AG09319 (cell line): Measurements from ENCODE around the gene PRDM5.

Experiments
- DNase-seq: peaks from one replicate; pipeline ENCODE4 v3.0.0-alpha.2; 2010; ENCODE audit warnings: low read depth; ENCODE audit errors: extremely low read depth
- TF ChIP-seq, protein P1 (sequence below): IDR thresholded peaks from 2 replicates; pipeline ENCODE4 v1.5.1; 2011; ENCODE audit warnings: low read depth, mild to moderate bottlenecking, inconsistent platforms, low read length, moderate library complexity

PRDM5 gene

DNA sequence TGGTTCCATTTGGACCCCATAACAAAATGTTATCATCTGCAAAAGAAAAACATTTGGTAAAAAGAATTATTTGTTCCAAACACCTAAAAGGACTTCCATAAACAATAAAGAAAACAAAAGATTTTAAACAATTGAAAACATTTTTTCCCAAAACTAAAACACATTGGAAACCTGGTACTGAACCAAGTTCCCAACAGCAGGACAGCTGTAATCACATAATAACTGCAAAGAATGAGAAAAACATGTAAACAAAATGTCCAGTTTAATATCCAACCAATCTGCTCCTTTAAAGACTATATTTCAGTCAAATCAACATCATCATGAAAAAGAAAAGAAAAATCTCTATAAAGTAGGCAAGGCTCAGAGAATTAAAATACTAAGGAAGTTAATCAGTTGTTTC lies 36.3 kb downstream of the PRDM5 start:
- TF ChIP-seq, protein P1, sequence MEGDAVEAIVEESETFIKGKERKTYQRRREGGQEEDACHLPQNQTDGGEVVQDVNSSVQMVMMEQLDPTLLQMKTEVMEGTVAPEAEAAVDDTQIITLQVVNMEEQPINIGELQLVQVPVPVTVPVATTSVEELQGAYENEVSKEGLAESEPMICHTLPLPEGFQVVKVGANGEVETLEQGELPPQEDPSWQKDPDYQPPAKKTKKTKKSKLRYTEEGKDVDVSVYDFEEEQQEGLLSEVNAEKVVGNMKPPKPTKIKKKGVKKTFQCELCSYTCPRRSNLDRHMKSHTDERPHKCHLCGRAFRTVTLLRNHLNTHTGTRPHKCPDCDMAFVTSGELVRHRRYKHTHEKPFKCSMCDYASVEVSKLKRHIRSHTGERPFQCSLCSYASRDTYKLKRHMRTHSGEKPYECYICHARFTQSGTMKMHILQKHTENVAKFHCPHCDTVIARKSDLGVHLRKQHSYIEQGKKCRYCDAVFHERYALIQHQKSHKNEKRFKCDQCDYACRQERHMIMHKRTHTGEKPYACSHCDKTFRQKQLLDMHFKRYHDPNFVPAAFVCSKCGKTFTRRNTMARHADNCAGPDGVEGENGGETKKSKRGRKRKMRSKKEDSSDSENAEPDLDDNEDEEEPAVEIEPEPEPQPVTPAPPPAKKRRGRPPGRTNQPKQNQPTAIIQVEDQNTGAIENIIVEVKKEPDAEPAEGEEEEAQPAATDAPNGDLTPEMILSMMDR = no peak
- DNase-seq = peak; percentile 24

DNA sequence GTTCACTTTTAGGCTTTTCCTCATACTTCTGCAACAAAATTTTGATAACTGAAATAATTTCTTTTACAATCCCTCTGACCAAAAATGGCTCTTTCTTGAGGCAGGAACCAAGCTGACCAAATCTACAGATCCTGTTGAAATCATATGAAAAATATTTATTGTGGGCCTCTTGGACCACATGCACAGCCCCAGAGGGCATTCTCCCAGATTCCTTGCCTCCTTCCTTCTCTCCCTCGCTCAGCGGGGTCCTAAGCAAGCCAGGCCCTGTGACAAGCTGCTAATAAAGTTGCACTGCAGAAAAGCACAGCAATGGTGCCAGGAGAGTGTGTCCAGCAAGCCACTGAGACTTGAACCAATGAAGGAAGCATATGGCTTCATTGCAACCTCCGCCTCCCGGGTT lies 40.7 kb downstream of the PRDM5 start:
- DNase-seq = no peak
- TF ChIP-seq, protein P1 = no peak

DNA sequence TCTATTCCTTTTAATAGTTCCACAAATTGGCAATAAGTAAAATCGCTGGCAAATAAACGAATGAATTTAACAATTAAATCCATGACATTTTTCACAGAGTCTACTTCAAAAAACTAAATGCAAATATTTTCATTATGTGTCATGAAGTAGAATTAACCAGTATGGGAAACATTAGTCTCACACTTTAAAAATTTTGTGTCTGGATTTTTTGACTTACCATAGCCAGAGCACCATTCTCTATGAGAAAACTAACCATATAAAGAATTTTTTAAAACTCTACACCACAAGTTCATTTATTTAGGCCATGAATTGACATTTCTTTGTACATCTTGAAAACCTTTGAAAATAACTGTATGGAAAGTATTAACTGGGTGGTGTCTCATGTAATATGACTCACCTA lies 41.2 kb downstream of the PRDM5 start:
- no peak for DNase-seq
- TF ChIP-seq, protein P1 = no peak

DNA sequence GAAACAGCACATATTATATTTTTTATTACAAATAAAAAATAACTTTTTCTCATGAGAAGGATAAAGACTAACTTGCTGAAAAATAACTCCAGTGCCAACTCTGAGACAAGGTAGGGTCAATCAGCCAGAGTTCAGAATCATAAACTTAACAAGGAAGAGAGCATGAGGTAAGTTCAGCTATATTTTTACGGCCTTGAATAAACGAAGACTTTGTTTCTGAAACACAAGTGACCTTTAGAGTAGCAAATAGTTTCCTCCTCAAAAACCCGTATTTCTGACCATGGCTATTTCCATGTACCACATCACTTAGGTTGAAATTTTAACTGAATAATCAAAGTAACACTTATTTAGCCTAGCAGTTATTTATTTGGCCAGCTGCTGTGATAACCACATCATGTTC lies 45.5 kb downstream of the PRDM5 start:
- DNase-seq = no peak
- TF ChIP-seq, protein P1 = no peak

DNA sequence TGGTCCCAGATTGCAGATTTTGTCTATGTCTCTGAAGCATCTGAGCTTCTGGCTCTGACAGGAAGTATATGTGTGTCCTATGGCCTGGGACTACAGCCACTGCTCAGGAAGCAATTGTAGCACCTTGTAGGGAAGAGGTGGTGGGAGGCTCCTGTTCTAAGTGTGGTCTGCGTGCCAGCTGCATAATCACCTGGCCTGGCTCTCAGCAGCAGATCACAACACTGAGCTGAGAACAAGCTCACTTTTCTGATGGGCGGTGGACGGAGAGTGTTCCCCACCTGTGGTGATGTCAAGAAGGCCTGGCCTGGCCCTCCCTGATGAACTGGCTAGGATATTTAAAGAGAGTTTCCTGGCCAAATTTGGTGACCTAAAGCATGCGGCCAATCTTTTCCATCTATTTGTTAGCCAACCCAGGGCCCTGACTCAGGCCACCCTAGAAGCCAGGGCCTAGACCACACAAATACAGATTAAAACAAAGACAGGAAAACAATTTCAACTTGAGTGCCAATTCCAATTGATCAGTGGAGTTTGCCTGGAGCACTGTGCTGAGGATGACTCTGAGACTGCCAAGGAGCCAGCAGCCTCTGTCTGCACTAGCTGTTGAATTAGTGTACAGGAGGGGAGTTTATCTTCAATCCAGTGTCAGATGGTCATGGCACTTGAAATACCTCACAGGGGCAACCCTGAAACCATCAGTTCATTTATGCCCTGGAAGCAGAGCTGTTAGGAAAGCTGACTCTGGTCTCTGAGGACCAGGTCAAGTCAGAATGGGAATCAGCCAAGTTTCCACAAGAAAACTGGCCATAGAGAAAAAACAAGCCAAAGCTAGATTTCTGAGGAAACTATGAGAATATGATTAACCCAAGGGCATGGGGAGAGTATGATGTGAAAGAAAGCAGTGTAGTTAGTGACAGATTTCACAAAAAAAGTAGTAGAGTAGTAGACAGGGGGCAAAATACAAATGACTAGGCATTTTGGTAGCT lies 47.4 kb downstream of the PRDM5 start:
- DNase-seq = no peak
- TF ChIP-seq, protein P1 = no peak

DNA sequence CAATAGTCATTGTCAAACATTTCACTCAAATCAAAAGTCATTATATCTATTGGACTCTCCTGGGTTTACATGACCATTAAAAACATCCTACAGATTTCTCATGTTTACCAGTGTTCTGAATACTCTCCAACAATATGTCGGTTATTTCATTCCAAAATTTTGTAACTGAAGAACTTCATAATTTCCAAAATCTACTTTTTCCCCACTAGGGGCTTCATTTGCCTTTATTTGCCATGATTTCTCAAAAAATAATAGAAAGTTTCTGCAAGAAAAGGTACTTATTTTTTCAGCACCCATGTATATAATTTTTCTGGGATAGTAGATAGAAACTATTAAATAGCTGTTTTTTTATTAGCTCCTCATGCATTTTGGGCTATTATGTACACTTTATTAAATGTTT lies 49.0 kb downstream of the PRDM5 start:
- no peak for DNase-seq
- TF ChIP-seq, protein P1 = no peak; the same call in none of the 2 replicates

DNA sequence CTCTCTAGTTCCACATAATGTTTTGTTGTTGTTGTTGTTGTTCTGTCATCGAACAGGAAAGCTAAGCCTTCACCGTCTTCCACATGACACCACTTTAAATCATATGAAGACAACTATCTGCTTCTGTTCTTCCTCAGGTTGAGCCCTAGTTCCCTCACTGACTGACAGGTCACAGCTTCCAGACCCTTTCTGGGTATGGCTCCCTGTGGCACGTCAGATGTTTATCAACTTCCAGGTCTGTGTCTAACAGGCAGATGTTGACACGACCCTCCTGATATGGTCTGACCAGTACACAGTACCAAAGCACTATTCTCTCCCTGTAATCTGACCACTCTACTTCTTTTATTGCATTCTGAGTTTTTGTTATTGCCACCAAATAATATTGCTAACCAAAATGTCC lies 51.4 kb downstream of the PRDM5 start:
- TF ChIP-seq, protein P1 = no peak
- DNase-seq = no peak
